Left colon (tissue), 2 donors: ENCODE measurements around the gene JOSD1. TPM values are rescaled to one million over a fixed set of nuclear protein-coding genes. Genes with fewer than 3 reads are reported as not detected.
"Not testable (repeated sequence)": the region's sequence is repeated elsewhere in the genome, so short reads cannot be mapped to it uniquely, and the experiment has no call there.

Experiments used
- ATAC-seq: fragments of 200-7000 bp; cut with Tn5 transposase; one replicate; pipeline ENCODE4 v1.9.1; 2020; ENCODE audit warnings: mild to moderate bottlenecking, moderate library complexity
- DNase-seq, 2 donors: peaks; one replicate each; pipeline ENCODE4 v3.0.0-alpha.2; 2020
- intact Hi-C, 2 donors: fragments of 100-400 bp; cut with DNase I in 1 of 2; cut with micrococcal nuclease in 1 of 2; formaldehyde crosslinking; loops; one replicate each; pipeline versions ENCODE4 v1.11.2 to v1.14.0; 2022; cut with DNase I, micrococcal nuclease
- total RNA-seq, 2 donors: library from RNA; stranded (reverse); fragmentation: NEBNext Ultra II Directional; extraction: Animal tissue kit (Norgen Biotek cat#: 25700); gene quantifications; one replicate each; pipeline ENCODE4 v1.2.1, GENCODE V29; 2021
- donor health status: DM: no; HTN: no; CAD: no.
- donor health status: DM: yes; HTN: yes; CAD: no.

Gene JOSD1
- total RNA-seq, 2 donors from 2014 or later = 93.1 to 144 TPM

- DNase-seq (peak; percentile 31 to 60), ATAC-seq (peak; percentile 63)
- intact Hi-C loops = no loop called here
Measured at GRCh38 chr22:38652859-38653258, 47.9 kb downstream of the JOSD1 start.

- no peak for ATAC-seq
- DNase-seq = no peak
- intact Hi-C loops = no loop called here
Measured at GRCh38 chr22:38649841-38650522, 50.8 kb downstream of the JOSD1 start.

GRCh38 chr22:38645430-38645829 lies 55.3 kb downstream of the JOSD1 start:
- ATAC-seq = no peak
- intact Hi-C loops = no loop called here
- no peak for DNase-seq

GRCh38 chr22:38644245-38644644 lies 56.5 kb downstream of the JOSD1 start:
- ATAC-seq, DNase-seq, intact Hi-C loops: not testable (repeated sequence)

- ATAC-seq = no peak
- intact Hi-C loops = no loop called here
- no peak for DNase-seq
Measured at GRCh38 chr22:38641476-38642040, 59.2 kb downstream of the JOSD1 start.

GRCh38 chr22:38638728-38639127 lies 62.0 kb downstream of the JOSD1 start:
- intact Hi-C loops = no loop called here
- peak; percentile 68 for ATAC-seq
- no peak for DNase-seq

GRCh38 chr22:38638216-38638615 lies 62.5 kb downstream of the JOSD1 start:
- no peak for DNase-seq
- intact Hi-C loops = no loop called here
- ATAC-seq = no peak

Other genes with a start within 250 kb of the JOSD1 start
- not detected for gene KCNJ4, start 245.7 kb downstream of the JOSD1 start, total RNA-seq
- 10 to 100 TPM; 17.2 to 22.7 TPM for gene KDELR3, start 232.8 kb downstream of the JOSD1 start, total RNA-seq
- 100 to 1,000 TPM; 300 to 349 TPM for gene DDX17, start 194.6 kb downstream of the JOSD1 start, total RNA-seq
- gene DMC1, start 130.8 kb downstream of the JOSD1 start, total RNA-seq = 1 to 10 TPM in 1 of 2 donors, under 1 TPM in 1; 0.87 to 1.2 TPM
- under 1 TPM; 0.50 to 0.82 TPM for gene FAM227A, start 44.6 kb downstream of the JOSD1 start, total RNA-seq
- 10 to 100 TPM; 21.5 to 28.7 TPM for gene CBY1, start 44.3 kb downstream of the JOSD1 start, total RNA-seq
- gene TOMM22, start 19.0 kb downstream of the JOSD1 start, total RNA-seq = 10 to 100 TPM; 85.0 to 98.7 TPM
- gene GTPBP1, start 5.0 kb upstream of the JOSD1 start, total RNA-seq = 10 to 100 TPM; 66.6 to 72.6 TPM
- gene SUN2, start 55.1 kb upstream of the JOSD1 start, total RNA-seq = 100 to 1,000 TPM; 143 to 148 TPM
- 10 to 100 TPM; 14.4 to 16.8 TPM for gene DNAL4, start 93.2 kb upstream of the JOSD1 start, total RNA-seq
- 1 to 10 TPM in 1 of 2 donors, under 1 TPM in 1; 0.46 to 2.5 TPM for gene NPTXR, start 143.1 kb upstream of the JOSD1 start, total RNA-seq
- 10 to 100 TPM in 1 of 2 donors, 1 to 10 TPM in 1; 6.8 to 28.4 TPM for gene CBX6, start 171.3 kb upstream of the JOSD1 start, total RNA-seq